ENCODE measurements around the gene SEMA4F.

SEMA4F gene

DNA sequence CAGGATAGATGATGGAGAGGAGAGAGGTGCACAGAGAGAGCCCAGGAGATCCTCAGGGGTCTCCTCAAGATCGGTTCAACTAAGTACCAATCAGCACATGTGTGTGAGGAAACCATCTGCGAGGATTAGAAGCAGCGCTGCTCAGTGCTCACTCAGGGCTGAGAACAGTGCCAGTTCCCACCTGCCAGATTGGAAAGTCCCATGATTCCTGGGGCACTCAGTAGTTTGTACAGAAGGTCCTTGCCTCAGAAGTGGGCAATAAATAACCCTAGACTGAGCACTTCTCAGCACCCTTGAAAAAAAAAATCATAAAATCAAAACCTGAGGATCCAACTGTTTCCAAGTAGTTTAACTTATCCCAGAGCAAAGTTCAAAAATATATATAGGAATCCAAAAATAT is 53.8 kb downstream of the SEMA4F start:
- DNase-seq = no peak

DNA sequence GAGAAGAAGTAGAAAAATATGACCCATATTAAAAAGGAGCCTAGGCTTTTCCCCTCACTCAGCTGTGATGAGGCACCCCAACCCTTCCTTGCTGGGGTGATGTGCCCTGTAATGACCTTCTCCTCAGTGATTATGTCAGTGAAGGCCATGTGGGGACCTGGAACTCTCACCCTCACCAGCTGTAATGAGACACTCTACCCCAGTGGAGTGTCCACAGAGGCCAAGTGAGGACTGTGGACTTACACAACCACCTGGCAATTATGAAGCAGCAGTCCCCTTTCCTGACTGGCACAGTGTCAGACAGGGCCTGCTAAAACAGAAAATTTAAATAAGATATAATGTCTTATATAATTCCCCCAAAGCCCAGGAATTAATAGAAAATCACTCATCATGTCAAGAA is 54.2 kb downstream of the SEMA4F start:
- DNase-seq = no peak

DNA sequence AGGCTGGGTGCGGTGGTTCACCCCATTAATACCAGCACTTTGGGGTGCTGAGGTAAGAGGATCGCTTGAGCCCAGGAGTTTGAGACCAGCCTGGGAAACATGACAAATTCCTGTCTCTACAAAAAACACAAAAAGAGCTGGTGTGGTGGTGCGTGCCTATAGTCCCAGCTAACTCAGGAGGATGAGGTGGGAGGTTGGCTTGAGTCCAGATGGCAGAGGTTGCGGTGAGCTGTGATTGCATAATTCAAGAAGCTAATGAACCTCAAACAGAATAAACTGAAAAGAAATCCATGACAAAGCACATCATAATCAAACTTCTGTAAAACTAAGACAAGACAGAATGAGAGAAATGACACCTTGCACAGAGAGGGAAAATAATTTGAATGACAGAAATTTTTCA is 54.8 kb downstream of the SEMA4F start:
- no peak for DNase-seq

DNA sequence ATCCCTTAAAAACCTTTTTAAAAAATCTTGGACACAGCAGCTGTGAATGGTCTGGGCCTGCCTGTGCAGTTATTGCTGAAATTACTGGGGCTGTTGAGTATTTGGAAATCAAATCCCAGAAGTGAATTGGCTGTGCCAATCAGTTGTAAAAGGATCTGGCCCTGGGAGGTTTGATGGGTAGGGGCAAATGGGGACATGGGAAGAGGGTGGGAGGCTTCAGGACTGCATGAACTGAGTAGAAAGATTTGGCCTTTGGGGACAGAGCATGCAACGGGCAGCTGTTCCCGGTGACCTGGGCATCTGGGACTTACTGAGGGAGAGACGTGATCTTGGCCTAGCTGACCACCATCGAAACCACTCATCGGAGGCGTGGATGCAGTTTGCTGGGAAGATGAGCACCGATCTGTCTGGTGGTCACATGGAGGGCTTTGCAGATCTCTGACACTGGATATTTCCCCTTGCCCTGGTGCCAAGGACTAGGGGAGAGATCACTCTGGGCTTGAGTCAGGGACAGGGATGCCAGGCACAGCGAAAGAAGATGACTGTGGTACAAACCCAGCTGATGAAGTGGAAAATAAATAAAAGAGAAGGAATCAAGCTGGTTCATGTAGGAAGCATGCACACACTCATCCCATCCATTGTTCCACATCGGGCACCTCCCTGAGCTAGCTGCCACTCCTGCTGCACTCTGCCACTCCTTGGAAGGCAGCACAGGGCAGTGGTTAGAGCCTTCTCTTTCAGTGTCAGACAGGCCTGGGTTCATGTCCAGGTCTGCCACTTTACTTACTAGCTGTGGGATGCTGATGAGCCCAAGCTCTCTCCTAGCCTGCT is 58.4 kb downstream of the SEMA4F start:
- DNase-seq = no peak

DNA sequence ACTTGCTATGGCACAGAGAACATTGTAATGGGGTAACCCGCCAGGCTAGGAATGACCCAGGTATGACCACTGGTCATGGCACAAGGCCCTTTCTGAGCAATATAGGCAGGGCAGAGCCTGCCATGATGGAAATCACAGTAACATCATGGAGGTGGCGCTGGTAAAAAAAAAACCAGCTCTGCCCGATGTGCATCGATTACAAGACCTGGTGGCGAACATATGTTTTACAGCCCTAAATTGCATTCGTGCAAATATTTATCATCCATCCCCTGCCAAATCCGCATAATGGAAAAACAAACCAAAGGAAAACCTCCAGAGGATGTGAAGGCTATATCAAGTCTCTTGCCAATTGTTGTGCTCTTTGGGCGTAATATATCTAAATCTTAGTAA is 60.6 kb downstream of the SEMA4F start:
- no peak for DNase-seq

DNA sequence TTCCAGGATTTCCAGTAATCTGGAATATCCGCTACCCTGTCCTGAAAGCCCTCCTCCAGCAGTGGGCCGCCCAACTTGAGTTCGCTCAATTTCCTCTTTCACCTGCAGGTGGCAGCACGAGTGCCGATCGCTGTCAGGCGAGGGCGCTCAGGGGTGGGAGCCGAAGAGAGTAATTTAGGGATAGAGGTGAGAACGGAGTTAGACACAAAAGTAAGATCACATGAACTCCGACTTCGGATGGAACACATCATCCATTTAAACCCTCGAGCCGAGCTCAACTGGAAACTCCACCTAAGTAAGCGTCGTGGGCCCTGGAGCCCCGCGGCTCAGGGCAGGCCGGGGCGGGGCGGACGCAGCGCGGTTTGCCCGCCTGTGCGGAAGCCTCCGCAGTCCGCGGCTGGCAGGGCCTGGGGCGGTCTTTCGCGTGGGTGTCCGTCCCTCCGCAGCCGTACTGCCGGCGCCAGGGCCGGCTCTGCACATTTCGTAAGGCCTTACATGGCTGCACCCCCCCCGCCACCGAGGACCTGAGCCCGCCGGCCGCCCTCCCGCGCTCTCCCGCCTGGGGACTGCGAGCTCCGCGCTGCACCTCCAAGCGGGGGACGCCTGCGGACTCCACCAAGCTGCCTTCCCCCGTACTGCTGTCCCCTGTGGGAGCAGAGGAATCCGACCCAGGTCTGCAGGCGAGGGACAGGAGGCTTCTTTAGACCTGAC is 61.2 kb downstream of the SEMA4F start:
- DNase-seq = peak; percentile 52 to 72 (median 62)

DNA sequence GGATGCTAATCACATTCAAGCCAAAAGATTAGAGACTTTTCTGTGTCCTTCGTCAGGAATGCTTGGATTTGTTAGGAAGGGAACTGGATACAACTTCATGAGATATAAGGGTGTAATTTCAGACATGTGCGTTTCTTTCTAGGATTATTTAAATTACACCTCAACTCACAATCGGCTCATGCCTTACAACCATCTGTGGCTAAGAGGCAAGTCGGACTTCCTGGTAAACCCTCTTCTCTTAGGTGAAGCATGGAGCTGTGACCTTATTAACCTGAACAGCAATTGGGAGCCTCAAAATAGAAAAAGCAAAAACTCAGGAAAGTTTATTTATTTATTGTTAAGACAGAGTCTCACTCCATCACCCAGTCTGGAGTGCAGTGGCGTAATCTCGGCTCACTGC is 61.8 kb downstream of the SEMA4F start:
- no peak for DNase-seq

DNA sequence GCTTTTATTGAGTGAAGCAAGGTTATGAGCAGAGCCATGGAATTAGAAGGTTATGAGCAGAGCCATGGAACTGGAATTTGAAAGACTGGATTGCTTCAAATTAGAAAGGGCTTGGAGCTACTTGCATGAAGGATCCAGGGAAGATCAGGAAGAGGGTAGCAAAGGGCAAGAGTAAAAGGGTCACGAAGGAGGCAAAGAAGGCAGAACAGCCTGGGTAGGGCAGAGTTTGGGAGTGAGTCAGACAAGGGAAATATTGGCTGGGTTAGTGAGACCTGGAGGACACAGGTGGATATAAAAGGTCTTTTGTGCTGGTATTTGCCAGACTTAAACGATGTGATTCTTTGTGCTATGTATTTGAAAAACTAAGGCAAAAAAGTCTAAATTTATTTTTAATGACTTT is 65.0 kb downstream of the SEMA4F start:
- no peak for DNase-seq

DNA sequence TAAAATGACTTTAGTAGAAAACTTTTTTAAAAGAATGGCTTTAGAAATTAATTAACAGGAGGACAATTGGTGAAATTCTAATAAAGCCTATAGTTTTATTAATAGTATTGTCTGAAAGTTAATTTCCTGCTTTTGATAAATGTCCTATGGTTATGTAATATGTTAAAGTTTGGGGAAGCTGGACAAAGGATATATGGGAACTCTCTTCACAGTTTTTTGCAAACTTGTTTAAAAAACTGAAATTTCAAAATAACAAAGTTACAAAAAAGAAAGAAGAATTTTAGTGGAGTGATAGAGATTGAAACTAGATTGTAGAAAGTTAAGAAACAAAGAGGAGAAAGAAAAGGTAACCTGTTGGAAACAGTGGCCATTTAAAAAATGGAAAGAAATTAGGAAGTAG is 67.3 kb downstream of the SEMA4F start:
- DNase-seq = no peak

DNA sequence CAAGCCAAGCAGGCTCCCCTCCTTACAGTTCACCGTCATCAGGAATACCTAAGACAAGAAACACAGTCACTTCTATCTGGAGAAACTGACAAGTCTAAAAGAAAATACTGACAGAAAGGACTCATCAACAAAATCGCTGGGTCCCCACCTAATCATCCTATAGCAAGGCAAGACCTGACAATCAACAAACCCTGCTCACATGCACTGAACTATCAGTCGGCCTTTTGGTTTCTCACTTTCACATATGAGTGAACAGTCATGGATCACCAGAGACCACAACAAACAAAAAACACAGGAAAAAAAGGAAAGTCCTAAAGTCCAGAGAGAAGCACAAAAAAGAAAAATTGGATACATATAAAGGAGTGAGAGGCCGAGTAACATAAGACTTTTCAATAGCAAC is 70.4 kb downstream of the SEMA4F start:
- DNase-seq = no peak

DNA sequence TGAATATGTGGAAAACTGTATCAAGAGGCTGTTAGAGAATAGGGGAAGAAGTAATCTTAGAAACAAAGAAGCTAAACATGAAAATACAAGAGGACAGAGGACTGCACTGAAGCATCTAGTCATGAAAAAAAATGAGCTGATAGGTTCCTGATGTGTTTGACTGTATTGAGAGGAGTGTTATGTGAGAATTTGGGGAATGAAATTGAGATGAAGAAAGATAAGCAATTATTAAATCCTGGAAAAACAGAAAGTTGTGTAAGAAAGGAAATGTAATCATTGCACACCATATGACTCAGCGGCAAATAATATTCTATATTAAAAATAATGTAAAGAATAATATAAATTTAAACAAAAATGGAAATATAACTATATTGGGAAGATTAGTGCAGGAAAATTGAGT is 71.2 kb downstream of the SEMA4F start:
- DNase-seq = no peak

DNA sequence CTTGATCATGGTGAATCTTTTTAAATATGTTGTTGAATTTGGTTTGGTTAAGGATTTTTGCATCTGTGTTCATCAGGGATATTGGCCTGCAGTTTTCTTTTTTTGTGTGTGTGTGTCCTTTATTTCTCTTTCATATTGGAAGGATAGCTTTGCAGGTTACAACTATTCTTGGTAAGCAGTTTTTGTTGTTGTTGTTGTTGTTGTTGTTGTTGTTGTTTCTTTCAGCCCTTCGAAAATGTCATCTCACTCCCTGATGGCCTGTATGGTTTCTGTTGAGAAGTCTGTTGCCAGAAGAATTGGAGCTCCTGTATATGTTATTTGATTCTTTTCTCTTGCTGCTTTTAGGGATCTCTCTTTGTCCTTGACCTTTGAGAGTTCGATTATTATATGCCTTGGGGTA is 74.8 kb downstream of the SEMA4F start:
- no peak for DNase-seq

DNA sequence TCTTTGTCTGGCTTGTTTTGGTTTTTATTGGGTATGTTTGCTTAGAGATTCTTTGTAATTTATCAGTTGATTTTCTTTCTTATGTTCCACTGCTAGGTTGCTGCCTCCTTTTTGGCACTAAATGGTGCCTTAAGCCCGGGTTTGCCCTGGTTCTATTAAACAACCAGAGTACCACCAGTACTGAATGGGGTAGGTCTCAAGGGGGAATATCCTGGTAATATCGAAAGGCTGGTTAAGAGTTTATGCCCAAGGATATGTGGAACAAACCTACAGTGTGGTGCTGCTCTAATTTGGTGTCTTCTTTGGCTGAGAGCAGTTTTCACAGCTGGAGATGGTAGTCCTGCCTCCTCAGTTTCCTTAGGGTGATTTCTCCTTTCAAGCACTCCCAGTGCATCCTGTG is 76.5 kb downstream of the SEMA4F start:
- DNase-seq = no peak

Data from T-helper 2 cell (primary cell).